BE2C (cell line): ENCODE data around the gene KCNJ11.

Experiments
- DNase-seq: peaks from one replicate; pipeline ENCODE4 v3.0.0-alpha.2; 2020
- H3K27me3 ChIP-seq: fragments of 250-450 bp; sonication (Bioruptor Pico); 2 replicates; pipeline ENCODE4 v1.5.1; 2020; ENCODE audit warnings: mild to moderate bottlenecking
- H3K36me3 ChIP-seq: fragments of 250-450 bp; sonication (Bioruptor Pico); 2 replicates; pipeline ENCODE4 v1.5.1; 2020; ENCODE audit warnings: mild to moderate bottlenecking
- H3K4me1 ChIP-seq: fragments of 250-450 bp; sonication (Bioruptor Pico); 2 replicates; pipeline ENCODE4 v1.5.1; 2020
- H3K4me3 ChIP-seq: 2 replicates; pipeline ENCODE4 v1.5.1; 2011; ENCODE audit warnings: low read depth, low read length
- H3K9me3 ChIP-seq: fragments of 250-450 bp; sonication (Bioruptor Pico); 2 replicates; pipeline ENCODE4 v1.5.1; 2020
- TF ChIP-seq, protein P1 (sequence below): IDR thresholded peaks from 2 replicates; pipeline ENCODE4 v1.5.1; 2012; ENCODE audit warnings: mild to moderate bottlenecking, low read depth, low read length

Gene KCNJ11

DNA sequence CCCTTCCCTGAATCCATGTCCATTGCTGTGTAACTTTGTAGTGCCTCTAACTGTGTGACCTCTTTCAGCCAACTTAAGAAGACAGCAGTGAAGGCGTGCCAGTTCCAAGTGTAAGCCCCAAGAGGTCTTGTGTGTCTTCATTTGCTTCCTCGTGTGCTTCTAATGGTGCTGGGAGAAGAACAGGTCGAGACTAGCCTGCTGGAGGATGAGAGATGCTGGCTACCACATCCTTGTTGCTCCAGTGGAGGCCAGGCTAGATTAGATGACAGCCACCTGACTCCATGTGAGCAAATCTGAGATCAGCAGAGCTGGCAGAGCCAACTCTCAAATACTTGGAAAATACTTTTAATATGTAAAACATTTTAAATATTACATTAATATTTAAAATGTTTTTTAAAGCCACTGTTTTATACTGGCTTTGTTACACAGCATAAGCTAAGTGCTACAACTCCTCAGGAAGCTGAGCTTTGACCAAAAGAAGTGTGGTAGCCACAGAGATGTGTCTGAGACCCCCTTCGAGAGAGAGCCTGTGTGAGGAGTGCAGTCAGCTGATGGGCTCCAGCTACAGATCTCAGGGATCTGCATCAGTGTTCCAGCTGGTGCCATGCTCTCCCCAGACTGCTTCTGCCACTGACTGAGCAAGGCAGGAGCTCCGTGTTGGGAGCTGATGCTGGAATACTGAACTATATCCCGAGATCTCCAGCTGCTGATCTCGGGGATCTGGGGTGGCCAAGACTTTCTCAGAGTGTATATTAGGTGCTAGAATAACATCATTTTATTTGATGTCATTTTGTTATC, 8.9 kb downstream of the KCNJ11 start:
- H3K36me3 ChIP-seq, result no peaks in the 10 kb centered on the region
- H3K9me3 ChIP-seq, result no peaks in the 10 kb centered on the region
- no peak for DNase-seq

DNA sequence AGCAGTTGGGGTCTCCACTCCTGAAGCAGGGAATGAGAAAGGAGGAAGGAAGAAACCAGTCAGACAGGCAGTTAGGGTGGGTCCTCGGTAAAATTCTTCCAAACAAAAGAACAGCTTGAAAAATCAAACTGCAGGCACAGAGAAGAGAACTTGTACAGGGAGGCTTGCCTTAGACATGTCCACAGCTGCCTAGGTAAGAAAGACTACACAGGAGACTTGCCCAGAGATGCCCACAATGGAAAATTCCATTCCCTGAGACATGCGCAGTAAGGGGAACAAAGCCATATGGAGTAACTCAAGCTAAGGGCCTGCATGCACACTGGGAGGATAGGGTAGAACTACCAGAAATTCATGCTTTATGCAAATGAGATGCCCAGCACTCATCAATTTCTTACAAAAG, 9.8 kb downstream of the KCNJ11 start:
- H3K4me3 ChIP-seq, result no peak overlapping the region
- no peak for DNase-seq
- no peaks in the 10 kb centered on the region for H3K27me3 ChIP-seq
- TF ChIP-seq, protein P1, sequence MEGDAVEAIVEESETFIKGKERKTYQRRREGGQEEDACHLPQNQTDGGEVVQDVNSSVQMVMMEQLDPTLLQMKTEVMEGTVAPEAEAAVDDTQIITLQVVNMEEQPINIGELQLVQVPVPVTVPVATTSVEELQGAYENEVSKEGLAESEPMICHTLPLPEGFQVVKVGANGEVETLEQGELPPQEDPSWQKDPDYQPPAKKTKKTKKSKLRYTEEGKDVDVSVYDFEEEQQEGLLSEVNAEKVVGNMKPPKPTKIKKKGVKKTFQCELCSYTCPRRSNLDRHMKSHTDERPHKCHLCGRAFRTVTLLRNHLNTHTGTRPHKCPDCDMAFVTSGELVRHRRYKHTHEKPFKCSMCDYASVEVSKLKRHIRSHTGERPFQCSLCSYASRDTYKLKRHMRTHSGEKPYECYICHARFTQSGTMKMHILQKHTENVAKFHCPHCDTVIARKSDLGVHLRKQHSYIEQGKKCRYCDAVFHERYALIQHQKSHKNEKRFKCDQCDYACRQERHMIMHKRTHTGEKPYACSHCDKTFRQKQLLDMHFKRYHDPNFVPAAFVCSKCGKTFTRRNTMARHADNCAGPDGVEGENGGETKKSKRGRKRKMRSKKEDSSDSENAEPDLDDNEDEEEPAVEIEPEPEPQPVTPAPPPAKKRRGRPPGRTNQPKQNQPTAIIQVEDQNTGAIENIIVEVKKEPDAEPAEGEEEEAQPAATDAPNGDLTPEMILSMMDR, result no peak
- H3K4me1 ChIP-seq, result no peaks in the 10 kb centered on the region
- no peaks in the 10 kb centered on the region for H3K36me3 ChIP-seq
- no peaks in the 10 kb centered on the region for H3K9me3 ChIP-seq

More for the DNA sequence above, 8.9 kb downstream of the KCNJ11 start:
- TF ChIP-seq, protein P1, result no peak
- Histone ChIP-seq H3K4me3 (no peak overlapping the region), H3K27me3 (no peaks in the 10 kb centered on the region), H3K4me1 (no peaks in the 10 kb centered on the region)

DNA sequence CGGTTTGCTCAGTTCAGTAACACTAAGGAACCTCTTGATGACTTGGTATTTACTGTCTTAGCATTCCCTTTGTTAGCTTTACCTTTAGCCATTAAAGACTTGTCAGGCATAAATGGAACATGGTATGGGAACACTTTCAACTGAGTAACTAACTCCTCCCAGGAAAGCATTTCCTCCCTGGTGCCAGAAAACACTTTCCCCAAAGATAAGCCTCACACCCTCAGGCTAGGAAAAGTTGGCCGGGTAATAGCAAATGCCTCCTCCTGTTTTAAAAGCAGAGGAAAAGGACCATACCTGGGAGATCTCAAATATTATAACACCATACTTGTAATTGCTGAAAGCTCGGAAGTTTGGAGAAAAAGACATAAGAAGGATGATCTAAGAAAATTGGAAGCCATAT, 12.0 kb downstream of the KCNJ11 start:
- Histone ChIP-seq H3K27me3 (no peaks in the 10 kb centered on the region), H3K9me3 (no peaks in the 10 kb centered on the region), H3K36me3 (no peaks in the 10 kb centered on the region), H3K4me3 (no peak overlapping the region), H3K4me1 (no peaks in the 10 kb centered on the region)
- TF ChIP-seq, protein P1, result no peak
- no peak for DNase-seq

DNA sequence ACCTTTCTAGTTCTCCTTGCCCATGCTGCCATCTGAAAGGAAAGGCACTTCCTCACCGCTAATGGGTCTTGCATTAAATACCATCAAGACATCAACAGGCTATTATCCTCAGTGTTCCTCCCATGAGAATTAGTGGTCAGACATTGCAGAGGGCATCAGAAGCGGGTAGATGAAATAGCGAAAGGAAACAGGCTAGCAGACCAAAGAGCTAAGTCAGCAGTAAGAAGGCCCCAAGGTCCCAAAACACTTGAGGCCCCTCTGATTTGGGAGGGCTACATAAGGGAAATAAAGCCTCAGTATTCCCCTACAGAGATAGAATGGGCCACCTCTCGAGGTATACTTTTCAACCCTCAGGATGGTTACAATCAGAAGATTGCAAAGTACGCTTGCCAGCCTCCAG, 12.9 kb downstream of the KCNJ11 start:
- no peaks in the 10 kb centered on the region for H3K9me3 ChIP-seq
- TF ChIP-seq, protein P1, result no peak

GRCh38 chr11:17371614-17372013, 16.8 kb downstream of the KCNJ11 start:
- H3K27me3 ChIP-seq, result no peaks in the 10 kb centered on the region
- no peaks in the 10 kb centered on the region for H3K36me3 ChIP-seq
- no peaks in the 10 kb centered on the region for H3K4me1 ChIP-seq
- TF ChIP-seq, protein P1, result no peak
- no peaks in the 10 kb centered on the region for H3K9me3 ChIP-seq
- no peak overlapping the region for H3K4me3 ChIP-seq
- DNase-seq, result no peak

More for the DNA sequence above, 12.9 kb downstream of the KCNJ11 start:
- Histone ChIP-seq H3K36me3 (no peaks in the 10 kb centered on the region), H3K27me3 (no peaks in the 10 kb centered on the region), H3K4me1 (no peaks in the 10 kb centered on the region), H3K4me3 (no peak overlapping the region)
- DNase-seq, result no peak

DNA sequence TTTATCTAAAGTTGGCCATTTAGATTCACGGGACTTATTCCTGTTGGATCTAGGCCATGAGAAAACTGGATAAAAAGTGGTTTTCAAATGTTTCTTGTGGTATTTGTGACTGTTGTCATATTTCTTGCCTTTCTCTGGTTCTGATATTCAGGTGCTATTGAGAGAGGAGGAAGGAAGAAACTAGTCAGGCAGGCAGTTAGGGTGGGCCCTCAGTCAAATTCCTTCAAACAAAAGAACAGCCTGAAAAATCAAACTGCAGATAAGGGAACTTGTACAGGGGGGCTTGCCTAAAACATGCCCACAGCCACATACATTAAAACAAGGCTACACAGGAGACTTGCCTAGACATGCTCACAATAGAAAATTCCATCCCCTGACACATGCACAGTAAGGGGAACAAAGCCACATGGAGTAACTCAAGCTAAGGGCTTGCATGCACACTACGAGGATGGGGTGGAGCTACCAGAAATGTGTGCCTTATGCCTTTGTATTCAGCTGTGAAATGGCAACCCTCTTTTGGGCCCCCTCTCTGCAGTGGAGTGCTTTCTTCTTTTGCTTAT, 18.7 kb downstream of the KCNJ11 start:
- Histone ChIP-seq H3K4me3 (no peak overlapping the region), H3K36me3 (no peaks in the 10 kb centered on the region), H3K9me3 (no peaks in the 10 kb centered on the region), H3K27me3 (no peaks in the 10 kb centered on the region), H3K4me1 (no peaks in the 10 kb centered on the region)
- DNase-seq, result no peak
- TF ChIP-seq, protein P1, result no peak
